Measurements from ENCODE around the gene IL9.

GRCh38 chr5:135864503-135865435, 30.9 kb downstream of the IL9 start:
- TF ChIP-seq, protein P1, sequence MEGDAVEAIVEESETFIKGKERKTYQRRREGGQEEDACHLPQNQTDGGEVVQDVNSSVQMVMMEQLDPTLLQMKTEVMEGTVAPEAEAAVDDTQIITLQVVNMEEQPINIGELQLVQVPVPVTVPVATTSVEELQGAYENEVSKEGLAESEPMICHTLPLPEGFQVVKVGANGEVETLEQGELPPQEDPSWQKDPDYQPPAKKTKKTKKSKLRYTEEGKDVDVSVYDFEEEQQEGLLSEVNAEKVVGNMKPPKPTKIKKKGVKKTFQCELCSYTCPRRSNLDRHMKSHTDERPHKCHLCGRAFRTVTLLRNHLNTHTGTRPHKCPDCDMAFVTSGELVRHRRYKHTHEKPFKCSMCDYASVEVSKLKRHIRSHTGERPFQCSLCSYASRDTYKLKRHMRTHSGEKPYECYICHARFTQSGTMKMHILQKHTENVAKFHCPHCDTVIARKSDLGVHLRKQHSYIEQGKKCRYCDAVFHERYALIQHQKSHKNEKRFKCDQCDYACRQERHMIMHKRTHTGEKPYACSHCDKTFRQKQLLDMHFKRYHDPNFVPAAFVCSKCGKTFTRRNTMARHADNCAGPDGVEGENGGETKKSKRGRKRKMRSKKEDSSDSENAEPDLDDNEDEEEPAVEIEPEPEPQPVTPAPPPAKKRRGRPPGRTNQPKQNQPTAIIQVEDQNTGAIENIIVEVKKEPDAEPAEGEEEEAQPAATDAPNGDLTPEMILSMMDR (IDR thresholded peaks at IDR 0.05; ENCODE audit: low read length), result no peak
- no peak for TF ChIP-seq EZH2 (optimal IDR thresholded peaks at IDR 0.05; ENCODE audit: low read depth, low read length)
- no peak for TF ChIP-seq EZH2phosphoT487 (IDR thresholded peaks at IDR 0.05; ENCODE audit: low read length)

Measured in MM.1S (cell line).